GM19324 (cell line): ENCODE results near the gene ELK3.

Experiments used
- ATAC-seq: cut with Tn5 transposase; IDR thresholded peaks from one replicate; pipeline ENCODE4 v1.9.1; 2021; ENCODE audit warnings: mild to moderate bottlenecking, moderate library complexity; ENCODE audit not compliant: unreplicated experiment, low FRiP score

ELK3 gene

GRCh38 chr12:96228566-96229248 is 34.5 kb downstream of the ELK3 start:
- no peak for ATAC-seq

GRCh38 chr12:96230646-96231045 is 36.5 kb downstream of the ELK3 start:
- ATAC-seq, result no peak

DNA sequence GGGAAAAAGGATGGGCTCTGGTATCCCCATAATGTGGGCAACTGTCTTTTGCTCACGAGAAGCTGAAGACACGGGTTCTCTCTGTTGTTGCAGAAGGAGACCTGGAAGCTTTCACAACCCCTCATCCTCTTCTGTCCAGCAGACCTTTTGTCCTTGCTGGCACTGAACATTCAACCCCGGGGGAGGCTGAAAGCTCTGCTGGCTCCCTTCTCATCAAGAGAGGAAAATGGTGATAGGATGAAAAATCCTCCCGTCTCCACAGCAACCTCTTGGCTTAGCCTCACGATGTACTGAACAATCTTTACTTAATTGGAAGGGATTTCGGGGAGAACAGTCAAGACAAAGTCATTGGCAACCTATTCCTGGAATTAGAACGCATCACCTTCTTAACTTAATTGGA is 39.0 kb downstream of the ELK3 start:
- no peak for ATAC-seq

- no peak for ATAC-seq
Measured at GRCh38 chr12:96233939-96234461, 39.8 kb downstream of the ELK3 start.

- ATAC-seq, result no peak
Measured at GRCh38 chr12:96234591-96235483, 40.7 kb downstream of the ELK3 start.

DNA sequence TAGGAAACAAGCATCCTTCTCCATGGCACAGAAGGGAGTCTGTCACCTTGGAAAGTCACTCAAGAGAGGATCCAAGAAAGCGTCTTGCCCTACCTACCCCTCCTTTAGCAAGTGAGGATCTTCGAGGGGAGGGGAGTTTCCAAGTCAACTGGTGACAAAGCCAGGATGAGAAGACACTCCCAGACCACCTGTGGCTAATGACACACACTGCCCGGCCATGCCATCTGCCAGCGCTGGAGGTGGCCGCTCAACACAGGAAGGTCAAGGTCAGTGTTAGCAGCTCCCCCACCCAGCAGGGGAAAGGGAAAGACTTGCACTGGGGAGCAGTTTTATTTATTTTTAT is 41.3 kb downstream of the ELK3 start:
- ATAC-seq, result no peak

GRCh38 chr12:96236221-96236822 is 42.1 kb downstream of the ELK3 start:
- ATAC-seq, result no peak

DNA sequence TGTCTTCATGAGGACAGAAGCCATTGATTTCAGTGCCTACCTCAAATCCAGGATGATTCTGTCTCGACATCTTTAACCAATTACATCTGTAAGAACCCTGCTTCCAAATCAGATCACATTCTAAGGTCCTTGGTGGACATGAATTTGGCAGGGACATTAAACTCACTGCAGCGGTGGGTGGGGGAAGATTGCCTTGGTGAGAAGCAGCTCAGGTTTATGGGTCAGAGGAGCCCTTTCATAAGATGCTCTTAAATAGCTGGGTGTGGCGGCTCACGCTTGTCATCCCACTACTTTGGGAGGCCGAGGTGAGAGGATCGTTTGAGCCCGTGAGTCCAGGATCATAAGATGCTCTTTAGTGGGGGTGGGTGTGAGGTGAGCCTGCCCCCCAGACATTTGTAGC is 42.9 kb downstream of the ELK3 start:
- no peak for ATAC-seq

GRCh38 chr12:96237465-96238077 is 43.4 kb downstream of the ELK3 start:
- ATAC-seq, result no peak

DNA sequence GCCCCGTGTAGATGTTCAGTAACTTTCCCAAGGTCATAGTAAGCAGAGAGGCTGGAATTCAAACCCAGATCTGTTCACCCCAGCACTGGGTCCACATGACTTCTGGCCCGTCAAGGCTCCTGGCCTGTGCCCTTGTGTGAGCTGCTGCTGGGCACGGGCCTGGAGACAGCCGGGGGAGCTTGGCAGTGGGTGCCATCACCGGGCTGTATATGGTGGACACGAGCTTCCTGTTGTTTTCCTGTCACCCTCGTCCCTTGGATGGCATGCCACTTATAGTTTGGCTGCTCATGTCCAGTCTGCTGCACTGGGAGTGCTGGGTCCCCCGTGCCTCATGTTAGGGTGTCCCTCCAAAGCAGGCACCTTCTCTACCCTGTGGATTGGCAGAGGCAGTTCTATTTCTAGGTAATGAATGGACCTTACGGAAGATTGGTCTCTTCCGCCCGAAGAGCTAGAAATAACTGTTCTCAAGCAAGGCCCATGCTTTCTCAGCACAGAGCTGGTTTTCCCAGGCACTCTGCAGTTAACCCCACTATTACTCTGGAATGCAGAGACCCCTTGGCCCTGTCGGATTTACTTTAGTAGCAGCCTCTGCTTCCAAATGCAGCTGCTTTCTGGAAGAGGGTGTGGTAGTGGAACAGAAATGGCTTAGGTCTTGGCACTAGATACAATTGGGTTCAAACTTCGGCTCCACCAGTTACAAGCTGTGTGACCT is 44.3 kb downstream of the ELK3 start:
- no peak for ATAC-seq

- ATAC-seq, result no peak
Measured at GRCh38 chr12:96239711-96240635, 45.8 kb downstream of the ELK3 start.

GRCh38 chr12:96240656-96241055 is 46.5 kb downstream of the ELK3 start:
- no peak for ATAC-seq

- ATAC-seq, result no peak
Measured at GRCh38 chr12:96241431-96241830, 47.3 kb downstream of the ELK3 start.

- ATAC-seq, result no peak
Measured at GRCh38 chr12:96241846-96242256, 47.7 kb downstream of the ELK3 start.

GRCh38 chr12:96242597-96242996 is 48.4 kb downstream of the ELK3 start:
- no peak for ATAC-seq

DNA sequence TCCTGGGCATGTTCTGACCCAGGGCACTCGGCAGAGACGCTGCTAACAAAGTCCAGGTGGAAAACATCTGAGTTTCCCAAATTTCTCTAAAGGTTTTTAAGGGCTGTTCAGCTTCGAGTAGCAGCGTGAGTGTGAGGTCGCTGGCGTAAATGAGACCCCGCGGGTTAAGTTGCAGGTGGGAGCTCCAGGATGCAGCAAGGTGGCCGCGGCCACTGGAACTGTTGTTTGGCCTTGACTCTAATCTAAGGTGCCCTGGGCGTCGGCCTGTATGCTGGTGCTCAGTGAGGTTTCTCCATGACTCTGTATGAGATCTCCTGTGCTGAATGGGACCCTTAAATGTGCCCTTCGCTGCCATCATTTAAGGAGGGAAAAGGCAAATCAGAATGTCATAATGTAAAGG is 50.7 kb downstream of the ELK3 start:
- ATAC-seq, result no peak

- no peak for ATAC-seq
Measured at GRCh38 chr12:96246926-96247505, 52.8 kb downstream of the ELK3 start.

DNA sequence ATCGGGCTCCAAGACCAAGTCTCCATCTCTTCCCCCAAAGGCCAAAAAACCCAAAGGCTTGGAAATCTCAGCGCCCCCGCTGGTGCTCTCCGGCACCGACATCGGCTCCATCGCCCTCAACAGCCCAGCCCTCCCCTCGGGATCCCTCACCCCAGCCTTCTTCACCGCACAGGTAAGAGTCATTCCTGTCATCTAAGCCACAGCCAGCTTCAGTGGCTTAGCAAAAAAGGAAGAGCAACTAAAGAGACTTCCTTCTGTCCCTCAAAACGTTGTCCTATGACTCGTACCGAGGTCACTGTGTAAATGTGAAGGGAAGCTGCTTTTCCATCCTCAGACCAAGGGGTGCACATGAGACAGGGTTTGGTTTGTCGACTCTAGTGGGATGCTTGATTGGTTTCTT is 53.4 kb downstream of the ELK3 start:
- ATAC-seq, result no peak
